Endodermal cell (in vitro differentiated cells): ENCODE data around the gene LRRC32. TPM values are rescaled to one million over a fixed set of nuclear protein-coding genes. Genes with fewer than 3 reads are reported as not detected.

Source experiments
- DNase-seq: peaks from one replicate; pipeline ENCODE4 v3.0.0-alpha.2; 2017
- H3K27ac ChIP-seq: 2 replicates; pipeline ENCODE4 v1.5.1; 2013; ENCODE audit warnings: mild to moderate bottlenecking, low read depth, low read length, moderate library complexity
- H3K27me3 ChIP-seq: 2 replicates; pipeline ENCODE4 v1.6.1; 2013; ENCODE audit warnings: mild to moderate bottlenecking, low read length, moderate library complexity; ENCODE audit not compliant: insufficient read depth, control insufficient read depth, poor library complexity, severe bottlenecking
- H3K36me3 ChIP-seq: 2 replicates; pipeline ENCODE4 v1.7.0; 2013; ENCODE audit warnings: mild to moderate bottlenecking, low read length, moderate library complexity; ENCODE audit not compliant: control insufficient read depth, insufficient read depth
- H3K4me1 ChIP-seq: one replicate; pipeline ENCODE4 v1.7.0; 2013; ENCODE audit warnings: low read length; ENCODE audit not compliant: control insufficient read depth, insufficient read depth
- H3K4me3 ChIP-seq: 2 replicates; pipeline ENCODE4 v1.5.1; 2013; ENCODE audit warnings: mild to moderate bottlenecking, low read length, moderate library complexity
- H3K9ac ChIP-seq: 2 replicates; pipeline ENCODE4 v1.6.1; 2013; ENCODE audit warnings: mild to moderate bottlenecking, low read length, moderate library complexity; ENCODE audit not compliant: poor library complexity, severe bottlenecking; ENCODE audit errors: extremely low read depth
- H3K9me3 ChIP-seq: 2 replicates; pipeline ENCODE4 v1.6.1; 2013; ENCODE audit warnings: mild to moderate bottlenecking, low read length, moderate library complexity; ENCODE audit not compliant: control insufficient read depth
- H3K27ac Mint-ChIP-seq: 2 replicates; pipeline ENCODE4 v1.8.0; 2020; ENCODE audit warnings: mixed read lengths
- H3K27me3 Mint-ChIP-seq: 2 replicates; pipeline ENCODE4 v1.8.0; 2021; ENCODE audit warnings: mild to moderate bottlenecking, mixed read lengths; ENCODE audit not compliant: insufficient read depth
- H3K36me3 Mint-ChIP-seq: 2 replicates; pipeline ENCODE4 v1.8.0; 2020; ENCODE audit warnings: low read depth, mixed read lengths
- H3K4me1 Mint-ChIP-seq: 2 replicates; pipeline ENCODE4 v1.8.0; 2020; ENCODE audit warnings: mixed read lengths
- H3K4me3 Mint-ChIP-seq: 2 replicates; pipeline ENCODE4 v1.8.0; 2020; ENCODE audit warnings: mild to moderate bottlenecking, moderate library complexity, mixed read lengths
- H3K9me3 Mint-ChIP-seq: 2 replicates; pipeline ENCODE4 v1.8.0; 2020; ENCODE audit warnings: mild to moderate bottlenecking, mixed read lengths
- CTCF ChIP-seq: fragments of 200-600 bp; sonication (generic); conservative IDR thresholded peaks from 2 replicates; pipeline ENCODE4 v1.5.0; 2021; ENCODE audit warnings: antibody characterized with exemption, mild to moderate bottlenecking
- WGBS, 2 experiments: methylation state at CpG; one replicate each; pipeline versions ENCODE4 v1.1.5 to v1.1.7; 2013; ENCODE audit warnings: missing lambda C conversion rate in 2 of 2, mixed read lengths in 1 of 2; ENCODE audit not compliant: insufficient coverage in 1 of 2, insufficient read length in 1 of 2; 5-methylcytosine and 5-hydroxymethylcytosine counted together
- total RNA-seq, 2 donors: library from RNA; stranded (reverse); fragmentation: NEBNext Ultra II Directional in 1 of 2; extraction: Animal tissue kit (Norgen Biotek cat#: 25700) in 1 of 2; gene quantifications; 2 replicates in 1 of 2; 3 replicates in 1 of 2; pipeline ENCODE4 v1.2.1, GENCODE V29; 2021

LRRC32 gene
- total RNA-seq, 2 donors from 2014 or later = 1.3 to 1.6 TPM

- Histone ChIP-seq H3K36me3 (no peaks in the 10 kb centered on the region), H3K4me3 (no peak overlapping the region), H3K9ac (no peak overlapping the region), H3K4me1 (peaks cover 12% of the 10 kb centered on the region), H3K27ac (no peak overlapping the region), H3K27me3 (no peaks in the 10 kb centered on the region), H3K9me3 (peaks cover 12% of the 10 kb centered on the region)
- H3K27me3 Mint-ChIP-seq = no peaks in the 10 kb centered on the region
- no peaks in the 10 kb centered on the region for H3K36me3 Mint-ChIP-seq
- WGBS, 2 experiments = 74 to 76% methylated on average over 2 to 6 of the region's 6 CpGs
- peaks cover 10% of the 10 kb centered on the region for H3K9me3 Mint-ChIP-seq
- H3K4me1 Mint-ChIP-seq = peaks cover 27% of the 10 kb centered on the region
- peak overlapping the region; percentile 30 for H3K27ac Mint-ChIP-seq
- DNase-seq = peak; percentile 35
- no peak overlapping the region for H3K4me3 Mint-ChIP-seq
- TF ChIP-seq CTCF = no peak
These were observed 46.6 kb downstream of the LRRC32 start for GRCh38 chr11:76623884-76624419.

- no peak for TF ChIP-seq CTCF
- H3K9me3 Mint-ChIP-seq = peaks cover 16% of the 10 kb centered on the region
- no peak overlapping the region for H3K27ac Mint-ChIP-seq
- H3K9ac ChIP-seq = no peak overlapping the region
- no peak overlapping the region for H3K4me3 Mint-ChIP-seq
- H3K36me3 Mint-ChIP-seq = no peaks in the 10 kb centered on the region
- WGBS, 2 experiments = 93 to 95% methylated on average over 8 to 12 of the region's 12 CpGs
- DNase-seq = peak; percentile 36
- peaks cover 18% of the 10 kb centered on the region for H3K9me3 ChIP-seq
- H3K27me3 ChIP-seq = no peaks in the 10 kb centered on the region
- no peak overlapping the region for H3K27ac ChIP-seq
- no peak overlapping the region for H3K4me3 ChIP-seq
- no peaks in the 10 kb centered on the region for H3K27me3 Mint-ChIP-seq
- no peaks in the 10 kb centered on the region for H3K36me3 ChIP-seq
- H3K4me1 Mint-ChIP-seq = peaks cover 27% of the 10 kb centered on the region
- H3K4me1 ChIP-seq = peaks cover 12% of the 10 kb centered on the region
These were observed 47.2 kb downstream of the LRRC32 start for GRCh38 chr11:76623171-76623883.

GRCh38 chr11:76622493-76623094 is 48.0 kb downstream of the LRRC32 start:
- peaks cover 23% of the 10 kb centered on the region for H3K9me3 Mint-ChIP-seq
- H3K27ac Mint-ChIP-seq = no peak overlapping the region
- no peak for TF ChIP-seq CTCF
- H3K9ac ChIP-seq = no peak overlapping the region
- H3K27me3 ChIP-seq = no peaks in the 10 kb centered on the region
- no peak overlapping the region for H3K27ac ChIP-seq
- no peaks in the 10 kb centered on the region for H3K36me3 Mint-ChIP-seq
- H3K4me3 Mint-ChIP-seq = no peak overlapping the region
- 91 to 100% methylated on average over 3 to 5 of the region's 5 CpGs for WGBS, 2 experiments
- peaks cover 18% of the 10 kb centered on the region for H3K9me3 ChIP-seq
- no peaks in the 10 kb centered on the region for H3K27me3 Mint-ChIP-seq
- H3K4me1 ChIP-seq = peaks cover 12% of the 10 kb centered on the region
- no peaks in the 10 kb centered on the region for H3K36me3 ChIP-seq
- peak; percentile 13 for DNase-seq
- no peak overlapping the region for H3K4me3 ChIP-seq
- peaks cover 27% of the 10 kb centered on the region for H3K4me1 Mint-ChIP-seq
